ENCODE results near the gene GLP2R.
A peak's percentile ranks its signal among the peaks of the same experiment; 100 is the strongest.

The GLP2R gene

DNA sequence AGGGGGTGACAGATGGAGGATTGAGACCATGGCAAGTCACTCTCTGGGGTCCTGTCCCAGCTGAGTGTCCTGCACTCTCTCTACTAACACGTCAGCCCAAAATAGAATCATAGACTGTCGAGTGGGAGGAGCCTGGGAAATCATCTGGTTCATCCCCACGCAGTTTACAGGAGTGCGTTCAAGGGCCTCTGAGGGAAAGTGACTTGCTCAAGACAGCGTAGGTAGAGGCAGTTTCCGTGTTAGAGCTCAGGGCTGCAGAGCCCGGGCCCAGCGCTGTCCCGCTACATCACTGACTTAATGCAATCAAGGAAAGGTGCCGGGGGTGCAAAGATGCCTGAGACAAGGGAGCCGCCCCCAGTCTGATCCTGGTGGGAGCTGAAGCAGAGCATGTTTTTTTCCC, 14.2 kb upstream of the GLP2R start:
- no peak overlapping the region for H3K4me3 ChIP-seq

DNA sequence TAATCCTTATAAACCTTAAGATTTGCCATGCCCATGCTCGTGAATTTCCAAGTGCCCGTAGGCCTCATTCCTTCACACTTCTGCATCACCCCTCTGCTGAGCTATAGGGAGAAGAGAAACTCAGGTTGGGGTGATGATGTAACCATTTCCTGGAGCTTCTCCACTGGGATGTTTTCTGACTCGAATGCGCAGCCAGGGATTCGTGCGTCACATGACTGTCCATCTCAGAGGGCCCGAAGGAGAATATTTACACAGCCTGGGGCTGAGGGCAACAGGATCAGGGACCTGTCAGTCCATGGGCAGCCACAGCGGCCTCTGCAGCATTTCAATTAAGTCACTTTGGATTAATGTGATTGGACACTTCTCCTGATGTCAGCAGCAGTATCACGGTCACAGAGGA, 12.6 kb upstream of the GLP2R start:
- Histone ChIP-seq H3K4me3 (no peak overlapping the region), H3K27ac (no peak overlapping the region)

More for the DNA sequence above, 14.2 kb upstream of the GLP2R start:
- no peak overlapping the region for H3K27ac ChIP-seq

DNA sequence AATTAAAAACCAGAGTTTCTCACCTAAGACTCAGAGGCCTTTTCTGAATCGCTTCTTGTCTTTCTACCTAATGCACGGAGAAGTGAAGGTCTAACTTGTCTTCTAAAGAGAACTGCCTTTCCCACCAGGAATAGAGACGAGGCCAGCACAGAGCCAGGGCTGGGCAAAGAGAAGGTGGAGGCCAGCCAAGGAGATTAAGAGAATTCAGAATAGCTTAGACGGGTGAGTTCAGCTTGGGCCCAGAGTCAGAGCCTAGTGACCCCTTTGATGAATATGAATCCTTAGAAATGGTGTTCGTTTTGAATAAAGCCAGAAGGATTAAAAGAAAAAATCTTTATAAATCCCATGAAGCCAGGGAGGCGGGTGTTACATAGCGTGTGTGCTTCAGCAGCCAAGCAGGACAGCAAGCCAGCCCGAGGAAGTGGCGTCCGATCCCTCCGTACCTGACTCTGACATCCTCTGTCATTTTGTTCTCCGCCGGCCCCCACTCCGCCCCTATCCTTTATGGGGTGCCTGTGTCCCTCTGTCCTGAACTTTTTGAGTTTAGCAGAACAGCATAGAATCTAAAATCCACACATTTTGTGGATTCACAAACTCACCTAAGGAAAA, 11.3 kb upstream of the GLP2R start:
- Histone ChIP-seq H3K27ac (no peak overlapping the region), H3K4me3 (no peak overlapping the region)

DNA sequence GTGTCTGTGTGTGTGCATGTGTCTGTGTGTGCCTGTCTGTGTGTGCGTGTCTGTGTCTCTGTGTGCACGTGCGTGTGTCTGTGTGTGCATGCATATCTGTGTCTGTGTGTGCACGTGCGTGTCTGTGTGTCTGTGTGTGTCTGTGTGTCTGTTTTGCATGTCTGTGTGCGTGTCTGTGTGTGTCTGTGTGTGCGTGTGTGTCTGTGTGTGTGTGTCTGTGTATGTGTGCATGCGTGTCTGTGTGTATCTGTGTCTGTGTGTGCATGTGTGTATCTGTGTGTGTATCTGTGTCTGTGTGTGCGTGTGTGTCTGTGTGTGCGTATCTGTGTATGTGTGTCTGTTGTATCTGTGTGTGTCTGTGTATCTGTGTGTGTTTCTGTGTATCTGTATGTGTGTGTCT, 9.3 kb upstream of the GLP2R start:
- Histone ChIP-seq H3K27ac (no peak overlapping the region), H3K4me3 (no peak overlapping the region)

DNA sequence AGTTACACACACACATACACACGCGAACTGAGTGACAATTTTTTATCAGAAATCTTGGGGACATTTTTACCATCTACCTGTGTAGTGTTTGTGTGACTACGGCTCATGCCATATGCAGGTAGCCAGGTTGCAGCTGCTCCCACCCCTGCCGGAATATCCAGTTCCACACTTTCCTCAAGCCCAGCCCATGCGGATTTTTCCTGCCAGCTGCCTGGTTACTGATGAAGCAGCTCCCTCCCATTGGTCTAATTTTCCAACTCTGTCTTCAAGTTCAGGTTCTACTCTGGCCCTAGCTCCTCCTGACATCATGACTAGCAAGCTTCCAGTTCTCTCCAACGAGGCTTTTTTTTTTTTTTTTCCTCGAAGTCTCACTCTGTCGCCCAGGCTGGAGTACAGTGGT, 8.6 kb upstream of the GLP2R start:
- H3K27ac ChIP-seq = no peak overlapping the region

DNA sequence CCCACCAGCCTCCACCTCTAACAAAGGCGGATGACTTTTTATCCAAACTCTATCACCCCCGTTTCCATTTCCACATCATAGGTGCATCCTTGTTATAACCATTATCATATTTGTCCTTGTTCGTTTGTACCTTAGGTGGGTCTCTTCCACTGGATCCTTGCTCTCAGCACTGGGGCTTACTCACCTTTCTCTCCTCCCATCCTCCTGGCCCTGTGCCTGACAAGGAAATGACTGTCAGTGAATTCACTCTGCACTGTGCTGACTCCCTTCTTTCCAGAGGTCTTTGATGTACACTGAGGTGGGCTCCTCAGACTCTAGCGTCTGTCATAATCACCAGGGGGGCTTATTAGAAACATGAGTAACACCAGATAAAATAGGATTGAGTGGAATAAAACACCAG, 7.0 kb upstream of the GLP2R start:
- no peak overlapping the region for H3K4me3 ChIP-seq
- no peak overlapping the region for H3K27ac ChIP-seq

More for the DNA sequence above, 8.6 kb upstream of the GLP2R start:
- no peak overlapping the region for H3K4me3 ChIP-seq

DNA sequence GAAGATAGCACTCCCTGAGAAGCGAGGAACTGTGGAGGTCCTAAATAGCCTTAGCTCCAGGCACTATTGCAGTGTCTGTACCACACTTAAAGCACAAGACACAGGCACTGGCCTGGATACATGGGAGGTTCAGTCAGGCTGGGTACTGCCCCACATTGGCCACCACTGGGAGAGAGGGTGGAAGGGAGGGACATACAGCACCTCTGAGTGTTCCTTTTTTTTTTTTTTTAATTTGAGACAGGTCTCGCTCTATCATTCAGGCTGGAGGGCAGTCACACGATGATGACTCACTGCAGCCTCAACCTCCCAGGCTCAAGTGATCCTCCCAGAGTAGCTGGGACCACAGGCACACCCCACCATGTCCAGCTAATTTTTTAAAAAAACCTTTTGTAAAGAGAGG, 5.3 kb upstream of the GLP2R start:
- H3K4me3 ChIP-seq = no peak overlapping the region
- H3K27ac ChIP-seq = no peak overlapping the region

DNA sequence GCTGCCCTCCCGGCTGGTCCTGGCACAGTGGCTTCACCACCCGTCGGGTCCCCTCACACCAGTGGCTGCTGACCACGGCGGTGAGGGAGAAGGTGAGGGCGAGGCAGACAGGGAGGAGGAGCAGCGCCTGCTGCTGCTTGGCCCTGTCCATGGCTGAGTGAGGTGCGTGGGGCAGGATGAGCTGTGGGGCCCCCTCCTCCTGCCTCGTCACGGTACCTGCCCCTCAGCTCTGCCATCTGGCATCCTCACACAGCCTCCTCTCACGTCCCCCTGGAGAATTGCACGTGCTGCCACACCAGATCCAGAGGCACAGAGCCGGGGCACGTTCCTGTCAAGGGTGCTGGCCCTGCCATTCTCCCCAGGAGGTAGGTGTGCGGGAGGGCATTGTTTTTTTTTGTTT, 3.8 kb upstream of the GLP2R start, which contains the start of gene GSG1L2:
Gene GSG1L2 (minus strand): TSS at position 159 of the 400 bp plus-strand sequence. CDS start 8 bp downstream, at position 151.
- H3K27ac ChIP-seq = no peak within 1 kb of the TSS
- H3K4me3 ChIP-seq = no peak within 1 kb of the TSS

DNA sequence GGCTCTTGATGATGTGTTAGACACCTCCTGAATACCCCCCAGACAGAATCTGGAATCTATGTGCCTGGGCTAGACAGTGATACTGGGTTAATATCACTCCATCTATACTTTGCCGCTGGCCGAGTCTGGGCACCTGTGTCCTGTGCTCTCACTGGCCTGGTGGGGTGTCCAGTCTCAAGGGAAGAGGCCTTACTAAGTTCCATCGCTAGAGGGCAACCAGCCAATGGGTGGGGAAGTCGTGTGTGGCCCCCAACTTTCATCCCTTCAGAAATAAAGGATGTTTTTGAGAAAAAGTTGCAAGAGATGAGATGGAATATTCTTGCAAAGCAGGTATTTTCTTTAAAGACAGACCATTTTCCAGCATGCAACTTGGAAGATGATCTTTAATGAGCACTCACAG, 1.6 kb upstream of the GLP2R start:
- no peak overlapping the region for H3K4me3 ChIP-seq
- H3K27ac ChIP-seq = no peak overlapping the region

DNA sequence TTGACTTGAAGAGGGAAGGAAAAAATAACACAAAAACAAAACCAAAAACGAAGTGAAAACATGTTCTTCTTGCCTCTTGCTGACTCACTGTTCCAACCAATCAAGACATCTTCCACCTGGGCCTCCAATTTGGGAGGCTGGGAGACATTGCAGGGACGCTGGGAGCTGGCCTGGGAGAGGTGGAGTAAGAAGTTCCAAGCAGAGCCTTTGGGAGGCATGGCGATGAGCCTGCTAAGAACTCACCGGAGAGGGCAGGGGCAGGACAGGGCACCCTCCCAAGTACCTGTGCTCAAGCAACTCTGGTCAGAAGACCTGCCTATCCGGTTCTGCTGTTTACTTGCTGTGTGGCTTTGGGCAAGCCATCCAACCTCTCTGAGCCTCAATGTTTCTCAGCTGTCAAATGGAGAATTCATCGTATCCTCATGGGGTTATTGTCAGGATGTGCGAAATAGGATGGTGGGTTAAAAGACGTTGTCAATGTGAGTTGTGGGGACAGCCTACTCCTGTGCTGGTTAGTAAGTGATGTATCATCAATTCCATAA, 856 bp upstream of the GLP2R start:
- H3K4me3 ChIP-seq = no peak overlapping the region
- H3K27ac ChIP-seq = no peak overlapping the region

DNA sequence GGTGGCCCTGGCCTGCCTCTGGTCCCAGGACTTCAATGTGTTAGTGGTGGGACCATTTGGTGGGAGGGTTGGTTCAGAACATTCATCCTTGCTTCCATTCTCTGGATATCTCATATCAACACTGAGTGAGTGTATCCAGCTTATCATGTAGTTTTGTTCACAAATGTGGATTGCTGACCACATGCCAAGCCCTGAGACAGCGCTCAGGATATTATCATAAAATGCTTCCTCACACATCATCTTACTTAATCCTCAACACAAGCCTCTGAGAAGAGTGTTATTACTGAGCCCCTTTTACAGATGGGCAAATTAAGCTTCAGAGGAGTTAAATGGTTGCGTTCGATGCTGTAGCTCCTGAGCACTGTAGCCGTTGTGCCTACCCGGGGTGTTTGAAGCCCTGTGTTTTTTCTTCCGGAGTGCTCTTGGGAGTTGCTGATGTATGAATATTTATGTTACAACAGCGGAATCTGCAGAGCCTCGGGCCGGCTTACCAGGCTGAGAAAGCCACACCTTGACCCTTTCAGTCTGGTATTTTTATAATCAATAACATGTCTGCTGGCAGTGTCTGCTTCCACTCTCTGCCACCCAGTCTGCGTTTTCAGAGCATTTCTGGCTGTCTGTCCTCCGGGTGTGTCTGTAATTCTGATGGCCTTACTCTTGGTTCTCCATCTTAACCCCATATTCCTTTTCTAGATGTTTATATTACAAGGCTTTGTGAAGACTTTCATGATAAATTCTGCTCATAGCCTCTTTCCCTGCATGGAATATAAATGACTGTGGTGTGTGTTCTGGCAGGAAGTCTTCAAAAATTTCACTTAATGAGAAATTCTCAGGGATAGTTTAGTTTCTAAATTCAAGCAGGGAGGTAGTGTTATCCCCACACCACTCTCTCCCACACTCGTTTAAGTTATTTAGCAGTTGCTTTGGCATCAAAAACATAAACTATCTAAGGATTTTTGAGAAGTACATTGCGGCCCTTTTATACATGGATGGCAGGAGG, 2.9 kb downstream of the GLP2R start:
- H3K4me3 ChIP-seq = no peak overlapping the region
- no peak overlapping the region for H3K27ac ChIP-seq

DNA sequence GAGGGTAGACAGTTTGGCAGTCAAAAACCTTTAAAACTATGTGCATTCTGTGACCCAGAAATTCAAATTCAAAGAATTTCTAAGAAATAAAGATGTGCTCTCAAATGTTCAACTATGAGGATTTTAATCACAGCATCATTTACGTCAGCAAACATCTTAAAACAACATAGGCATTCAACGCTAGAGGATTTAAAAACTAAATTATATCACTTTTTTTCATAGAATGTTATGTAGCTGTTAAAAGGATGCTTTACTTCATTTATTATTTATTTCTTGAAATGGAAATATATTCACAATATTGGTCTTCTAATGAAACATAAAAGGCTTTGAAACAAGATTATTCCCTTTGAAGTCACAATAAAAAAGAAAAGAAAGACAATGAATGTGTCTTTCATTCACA, 3.6 kb downstream of the GLP2R start:
- Histone ChIP-seq H3K4me3 (no peak overlapping the region), H3K27ac (no peak overlapping the region)

DNA sequence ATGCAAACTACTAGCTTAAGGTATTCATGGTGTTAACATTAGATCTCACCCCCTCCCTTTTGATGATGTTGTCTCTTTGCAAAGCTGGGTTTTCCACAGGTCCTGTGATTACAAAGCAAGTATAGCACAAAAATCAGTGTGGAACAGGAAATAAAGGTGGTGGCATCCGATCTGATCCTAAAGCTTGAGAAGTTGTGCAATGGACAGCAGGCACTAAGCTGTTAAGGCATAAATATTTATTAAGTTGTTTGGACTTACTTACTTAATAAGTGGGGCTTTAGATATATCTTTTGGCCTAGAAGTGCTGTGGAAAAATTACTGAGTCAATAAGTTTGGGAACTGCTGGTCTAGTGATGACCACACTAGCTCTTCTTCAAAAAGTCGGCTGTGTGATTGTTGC, 5.0 kb downstream of the GLP2R start:
- H3K27ac ChIP-seq = no peak overlapping the region

DNA sequence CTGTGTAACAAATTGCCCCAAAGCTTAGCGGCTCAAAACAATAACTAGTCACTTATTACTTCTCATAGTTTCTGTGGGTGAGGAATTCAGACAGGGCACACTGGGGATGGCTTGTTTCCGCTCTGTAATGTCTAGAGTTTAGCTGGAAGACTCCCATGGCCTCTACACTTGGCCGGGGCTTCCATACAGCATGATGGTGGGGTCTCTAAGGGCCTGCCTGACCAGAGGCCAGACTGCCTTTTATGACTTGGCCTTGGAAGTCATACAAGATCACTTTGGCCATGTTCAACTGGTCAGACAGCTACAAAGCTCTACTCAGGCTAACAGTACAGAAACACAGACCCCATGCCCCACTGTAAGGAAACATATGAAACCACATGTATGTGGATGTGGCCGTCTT, 8.2 kb downstream of the GLP2R start:
- no peak overlapping the region for H3K4me3 ChIP-seq
- H3K27ac ChIP-seq = no peak overlapping the region

More for the DNA sequence above, 5.0 kb downstream of the GLP2R start:
- H3K4me3 ChIP-seq = no peak overlapping the region

DNA sequence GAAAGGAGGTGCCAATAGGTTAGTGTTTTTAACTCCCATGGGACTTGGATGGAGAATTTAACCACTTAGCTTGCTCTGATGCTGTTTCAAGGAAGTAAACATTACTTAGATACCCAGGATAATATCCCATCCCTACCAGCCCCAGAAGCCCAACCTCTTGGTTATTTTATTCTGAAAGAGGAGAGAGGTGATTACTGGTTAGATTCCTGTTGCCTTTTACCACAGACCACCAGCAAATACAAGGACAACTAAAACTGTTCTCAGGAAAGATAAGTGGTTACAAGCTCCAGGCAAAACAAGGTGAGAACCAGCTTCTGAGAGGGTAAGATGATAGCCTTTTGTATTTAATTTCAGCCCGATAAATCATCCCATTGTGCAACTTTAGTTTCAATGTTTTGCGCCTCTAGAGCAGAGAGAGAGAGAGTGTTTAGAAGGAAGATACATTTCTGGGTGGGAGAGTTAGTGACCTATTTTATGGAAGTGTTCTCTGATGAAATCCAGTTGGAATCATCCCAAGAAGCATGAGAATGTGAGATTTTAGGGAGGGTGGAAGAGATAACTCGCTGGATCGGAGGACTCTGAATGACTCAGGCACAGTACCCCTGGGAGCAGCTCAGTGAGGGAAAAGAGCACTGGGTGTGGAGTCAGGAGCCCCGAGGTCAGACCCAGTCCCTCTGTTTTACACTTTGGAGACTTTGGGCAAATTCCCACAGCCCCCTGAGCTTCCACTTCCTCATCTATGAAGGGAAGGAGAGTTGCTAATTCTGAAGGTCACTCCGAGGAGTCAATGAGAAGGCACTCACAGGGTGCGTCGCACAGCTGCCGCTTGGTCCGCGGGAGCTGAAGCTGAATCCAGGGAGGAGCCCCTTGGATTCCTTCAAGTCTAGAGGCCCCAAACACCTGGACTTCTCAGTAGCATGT, 12.1 kb downstream of the GLP2R start:
- Histone ChIP-seq H3K4me3 (no peak overlapping the region), H3K27ac (no peak overlapping the region)

DNA sequence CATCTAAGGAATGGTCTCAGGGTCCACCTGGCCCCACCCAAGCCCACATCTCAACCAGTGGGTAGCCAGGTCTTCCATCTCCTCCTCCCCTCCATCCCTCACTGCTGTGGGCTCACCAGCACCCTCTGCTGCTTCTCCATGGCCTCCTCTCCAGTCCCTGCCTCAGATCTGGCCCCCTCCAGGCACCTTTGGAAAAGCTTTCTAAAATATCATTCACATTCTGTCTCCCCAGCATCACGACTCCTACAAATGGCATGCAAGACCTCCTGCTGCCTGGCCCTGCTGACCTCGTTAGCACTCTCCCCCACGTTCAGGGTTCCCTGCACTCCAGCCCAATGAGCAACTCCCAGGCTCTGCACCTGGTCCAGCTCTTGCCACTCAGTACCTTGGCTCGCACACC, 13.7 kb downstream of the GLP2R start:
- H3K27ac ChIP-seq = no peak overlapping the region
- no peak overlapping the region for H3K4me3 ChIP-seq

DNA sequence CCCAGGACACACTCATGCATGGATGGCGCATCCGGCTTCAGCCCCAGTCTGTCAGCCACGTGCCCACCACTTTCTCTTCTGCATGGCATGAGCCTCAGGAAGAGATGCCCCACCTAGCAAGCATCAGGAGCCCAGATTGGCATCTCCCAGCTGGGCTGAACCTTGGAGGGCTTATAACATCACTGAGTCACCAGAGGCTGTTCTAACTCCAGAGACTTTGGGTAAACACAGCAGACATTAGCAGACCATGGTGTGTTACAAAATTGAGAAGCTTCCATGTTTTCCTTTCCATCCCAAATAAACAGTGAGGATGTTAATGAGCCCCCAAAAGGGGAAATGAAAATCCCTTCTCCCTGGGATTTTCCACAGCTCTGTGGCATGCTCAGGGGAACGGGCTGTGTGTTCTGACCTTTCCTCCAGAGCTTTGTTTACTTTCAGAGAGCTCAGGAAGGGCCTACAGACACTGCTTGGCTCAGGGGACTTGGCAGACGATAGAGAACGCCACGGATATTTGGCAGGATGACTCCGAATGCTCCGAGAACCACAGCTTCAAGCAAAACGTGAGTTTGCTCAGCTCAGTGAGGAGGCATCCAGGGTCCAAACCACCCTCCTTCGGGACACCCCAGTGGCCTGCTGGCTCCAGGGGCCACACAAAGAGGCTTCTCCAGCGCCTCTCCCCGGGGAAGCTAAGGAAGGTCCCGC, 16.5 kb downstream of the GLP2R start:
- Histone ChIP-seq H3K4me3 (no peak overlapping the region), H3K27ac (peak overlapping the region in 3 of 21 experiments; percentile 35 to 59 (median 49))

DNA sequence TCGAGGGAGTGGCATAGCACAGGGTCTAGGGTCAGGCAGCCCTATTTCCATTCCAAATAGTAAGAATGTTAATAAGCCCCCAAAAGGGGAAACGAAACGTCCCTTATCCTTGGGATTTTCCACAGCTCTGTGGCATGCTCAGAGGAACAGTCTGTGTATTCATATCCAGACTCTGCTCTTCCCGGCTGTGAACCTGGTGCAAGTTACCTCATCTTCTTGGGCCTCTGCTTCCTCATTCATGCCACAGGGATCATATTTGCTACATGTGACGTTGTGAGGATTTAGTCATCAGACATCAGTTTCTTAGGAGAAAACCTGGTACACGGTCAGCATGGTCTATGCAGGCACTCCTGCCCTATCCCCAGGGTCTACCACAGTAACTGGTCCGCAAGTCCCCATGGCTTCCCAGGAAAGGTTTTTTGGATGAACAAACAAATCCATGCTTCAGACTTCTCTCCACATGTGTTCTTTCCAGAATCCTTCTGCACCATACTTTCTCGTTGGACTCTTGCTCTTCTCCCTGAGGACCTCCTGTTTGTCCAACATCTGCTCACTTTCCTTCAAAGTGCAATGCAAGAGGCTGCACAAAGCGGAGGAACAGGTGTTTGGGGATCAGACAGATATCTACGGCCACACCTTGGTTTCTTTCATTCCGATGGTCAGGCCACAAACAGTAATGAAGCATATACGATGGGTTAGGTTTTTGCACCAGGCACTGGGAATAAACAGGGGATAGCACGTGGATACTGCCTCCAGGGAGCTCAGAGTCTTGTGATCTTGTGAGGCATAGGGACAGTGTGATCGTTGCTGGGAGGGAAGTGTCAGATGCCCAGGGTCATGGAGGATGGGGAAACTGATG, 17.7 kb downstream of the GLP2R start:
- H3K4me3 ChIP-seq = no peak overlapping the region
- H3K27ac ChIP-seq = no peak overlapping the region

Data from skin epidermis (tissue), 12 donors.